WTC11 (cell line): ENCODE measurements around the gene SFXN1.

ENCODE experiments used
- ATF2 ChIP-seq: sonication (generic); formaldehyde crosslinking; IDR thresholded peaks from 2 replicates; pipeline ENCODE4 v1.8.1; 2022; ENCODE audit warnings: low read depth, missing genetic modification reagents, borderline replicate concordance
- CTCF ChIP-seq: fragments of 200-600 bp; IDR thresholded peaks from 2 replicates; pipeline ENCODE4 v1.8.0; 2022; ENCODE audit warnings: antibody characterized with exemption
- FOXK1 ChIP-seq: sonication (generic); formaldehyde crosslinking; IDR thresholded peaks from 2 replicates; pipeline ENCODE4 v1.8.0; 2022; ENCODE audit warnings: mild to moderate bottlenecking, moderate library complexity, missing genetic modification reagents
- KAT7 ChIP-seq: sonication (generic); formaldehyde crosslinking; IDR thresholded peaks from 2 replicates; pipeline ENCODE4 v1.8.1; 2023; ENCODE audit warnings: missing genetic modification reagents, mild to moderate bottlenecking, borderline replicate concordance
- USF2 ChIP-seq: sonication (generic); formaldehyde crosslinking; IDR thresholded peaks from 2 replicates; pipeline ENCODE4 v1.8.1; 2023; ENCODE audit warnings: mild to moderate bottlenecking, missing genetic modification reagents, moderate library complexity
- ZNF138 ChIP-seq: sonication (generic); formaldehyde crosslinking; conservative IDR thresholded peaks from 2 replicates; pipeline ENCODE4 v1.8.1; 2022; ENCODE audit warnings: mild to moderate bottlenecking, moderate library complexity, missing genetic modification reagents
- ZNF263 ChIP-seq: sonication (generic); formaldehyde crosslinking; IDR thresholded peaks from 2 replicates; pipeline ENCODE4 v1.8.1; 2022; ENCODE audit warnings: low read depth, mild to moderate bottlenecking, moderate library complexity, missing genetic modification reagents
- ZNF396 ChIP-seq: fragments of 250-450 bp; sonication (Bioruptor Pico); IDR thresholded peaks from 2 replicates; pipeline ENCODE4 v1.8.0; 2021; ENCODE audit warnings: mild to moderate bottlenecking, moderate library complexity, borderline replicate concordance
- TF ChIP-seq, protein P1 (sequence below): sonication (generic); formaldehyde crosslinking; IDR thresholded peaks from 2 replicates; pipeline ENCODE4 v1.8.0; 2022; ENCODE audit warnings: mild to moderate bottlenecking, missing genetic modification reagents
- TF ChIP-seq, protein P2 (sequence below): sonication (generic); formaldehyde crosslinking; IDR thresholded peaks from 2 replicates; pipeline ENCODE4 v1.8.0; 2023; ENCODE audit warnings: missing genetic modification reagents

GRCh38 chr5:175452166-175452565 lies 26.2 kb upstream of the SFXN1 start:
- TF ChIP-seq CTCF (no peak), KAT7 (no peak), ZNF396 (CRISPR knock-in tag) (no peak), ZNF263 (no peak), FOXK1 (CRISPR knock-in tag) (no peak), ZNF138 (CRISPR knock-in tag) (no peak), ATF2 (CRISPR knock-in tag) (no peak), USF2 (CRISPR knock-in tag) (no peak)
- TF ChIP-seq, protein P1, sequence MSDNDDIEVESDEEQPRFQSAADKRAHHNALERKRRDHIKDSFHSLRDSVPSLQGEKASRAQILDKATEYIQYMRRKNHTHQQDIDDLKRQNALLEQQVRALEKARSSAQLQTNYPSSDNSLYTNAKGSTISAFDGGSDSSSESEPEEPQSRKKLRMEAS (CRISPR knock-in tag): no peak
- TF ChIP-seq, protein P2, sequence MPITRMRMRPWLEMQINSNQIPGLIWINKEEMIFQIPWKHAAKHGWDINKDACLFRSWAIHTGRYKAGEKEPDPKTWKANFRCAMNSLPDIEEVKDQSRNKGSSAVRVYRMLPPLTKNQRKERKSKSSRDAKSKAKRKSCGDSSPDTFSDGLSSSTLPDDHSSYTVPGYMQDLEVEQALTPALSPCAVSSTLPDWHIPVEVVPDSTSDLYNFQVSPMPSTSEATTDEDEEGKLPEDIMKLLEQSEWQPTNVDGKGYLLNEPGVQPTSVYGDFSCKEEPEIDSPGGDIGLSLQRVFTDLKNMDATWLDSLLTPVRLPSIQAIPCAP (CRISPR knock-in tag): no peak
